Testis (tissue), 2 donors: ENCODE data around the gene BCAS3.

Experiments
- CTCF ChIP-seq, 3 experiments: fragments of 450-650 bp in 2 of 3; fragments of 200-600 bp in 1 of 3; sonication (generic) in 1 of 3; IDR thresholded peaks; one replicate each; pipeline ENCODE4 v1.5.1; 2016 to 2019; ENCODE audit warnings: antibody characterized with exemption in 3 of 3, mild to moderate bottlenecking in 2 of 3, moderate library complexity in 1 of 3
- POLR2A ChIP-seq: fragments of 450-650 bp; IDR thresholded peaks from one replicate; pipeline ENCODE4 v1.6.1; 2017; ENCODE audit warnings: antibody characterized with exemption, mild to moderate bottlenecking, moderate library complexity

GRCh38 chr17:60863892-60864707 lies 186.4 kb downstream of the BCAS3 start:
- TF ChIP-seq CTCF (IDR thresholded peaks at IDR 0.05): no peak
- TF ChIP-seq POLR2A: no peak
